ENCODE data around the gene DNAJC6.

DNAJC6 gene

DNA sequence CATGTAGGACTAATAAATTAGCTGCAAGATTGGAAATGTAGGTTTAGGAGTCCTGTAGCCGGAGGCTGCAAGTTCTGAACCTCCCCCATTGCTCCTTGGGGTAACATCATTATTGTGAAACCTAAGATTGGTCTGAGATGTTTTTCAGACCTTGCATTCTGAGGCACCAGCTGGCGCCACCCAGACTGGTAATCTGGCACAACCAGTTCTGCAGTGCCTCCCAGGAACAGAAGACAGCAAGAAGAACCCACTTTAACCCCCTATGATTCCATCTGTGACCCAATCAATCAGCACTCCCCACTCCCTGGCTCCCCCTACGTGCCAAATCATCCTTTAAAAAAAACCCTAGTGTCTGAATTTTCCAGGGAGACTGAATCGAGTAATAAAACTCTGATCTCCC lies 11.6 kb upstream of the DNAJC6 start:
- no peak for DNase-seq

DNA sequence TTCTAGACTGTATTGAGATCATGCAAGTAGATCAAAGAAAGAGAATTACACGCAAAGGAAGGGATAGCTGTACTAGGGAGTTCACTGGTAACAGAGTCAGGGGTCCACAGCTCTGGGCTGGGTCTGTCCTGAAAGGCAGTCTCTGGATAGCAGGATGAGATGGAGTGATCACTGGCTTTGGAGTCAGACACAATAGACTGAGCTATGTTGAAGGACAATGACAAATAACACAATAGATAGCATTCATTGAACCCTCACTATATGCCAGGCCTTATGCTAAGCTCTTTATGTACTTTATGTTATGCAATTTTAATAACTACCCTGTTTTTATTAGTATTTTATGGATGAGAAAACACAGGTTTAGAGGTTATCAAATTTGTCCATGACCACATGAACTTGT lies 10.0 kb upstream of the DNAJC6 start:
- DNase-seq = no peak

DNA sequence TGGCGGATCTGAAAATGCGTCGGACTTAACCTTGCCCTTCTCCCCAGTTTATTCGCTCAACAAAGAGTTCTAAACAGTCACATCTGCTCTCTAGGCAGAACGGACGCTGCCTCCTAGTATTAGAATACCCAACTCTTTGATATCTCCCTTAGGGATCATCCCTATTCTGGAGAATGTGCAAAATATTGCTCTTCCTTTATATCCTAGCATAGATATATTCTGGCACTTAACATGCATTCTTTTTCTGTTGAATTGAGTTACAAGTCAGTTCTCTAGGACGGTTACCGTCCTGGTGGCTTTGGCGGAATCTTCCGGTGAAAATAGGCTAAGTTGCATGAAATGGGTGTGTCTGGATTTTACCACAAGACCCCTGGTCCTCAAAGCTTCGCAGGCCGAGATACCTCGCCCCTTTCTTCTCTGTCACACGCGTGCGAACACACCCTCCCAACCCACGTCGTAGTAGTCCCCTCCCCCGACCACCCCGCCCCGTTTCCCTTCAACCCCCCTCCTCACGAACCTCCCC lies 501 bp upstream of the DNAJC6 start:
- no peak for DNase-seq

DNA sequence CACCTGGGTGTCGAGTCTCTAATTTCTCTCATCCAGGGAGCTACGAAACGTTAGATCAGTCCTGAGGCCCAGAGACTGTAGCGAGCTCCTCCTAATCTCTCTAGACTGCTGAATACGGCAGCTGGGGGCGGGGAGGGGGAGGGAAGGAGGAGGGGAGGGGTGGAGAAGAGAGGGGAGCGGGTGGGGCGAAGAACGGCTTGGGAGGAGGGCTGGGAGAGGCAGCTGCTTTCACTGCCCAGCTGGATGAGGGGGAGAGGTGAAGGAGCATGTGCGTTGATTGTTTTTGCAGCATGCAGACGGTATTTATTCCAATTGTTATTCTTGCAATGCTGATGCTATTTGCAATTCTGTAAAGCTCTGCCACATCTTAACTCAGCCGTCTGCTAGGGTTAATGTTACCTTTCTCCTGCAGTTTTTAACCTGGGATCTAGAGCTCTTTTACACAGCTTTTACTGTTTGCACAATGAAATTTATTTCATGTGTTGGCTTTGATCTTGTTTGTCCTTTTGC lies 790 bp downstream of the DNAJC6 start:
- no peak for DNase-seq

DNA sequence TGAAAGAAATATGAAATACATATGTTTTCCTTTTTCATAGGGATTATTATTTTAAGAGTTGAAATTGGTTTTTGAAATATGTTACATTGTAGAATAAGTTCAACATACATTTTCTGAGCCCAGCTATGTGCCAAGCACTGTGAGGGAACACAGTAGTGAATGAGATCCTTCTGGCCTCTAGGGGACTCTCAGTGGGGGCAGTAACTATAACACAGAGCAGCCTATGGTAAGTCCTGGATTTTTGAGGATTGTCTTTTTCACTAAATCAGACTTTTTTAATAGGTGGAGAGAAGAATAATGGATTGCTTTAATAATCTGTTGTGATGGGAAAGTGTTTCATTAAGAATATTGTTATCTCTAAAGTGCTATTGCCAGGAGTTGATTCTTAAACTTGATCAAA lies 2.4 kb downstream of the DNAJC6 start:
- DNase-seq = no peak

DNA sequence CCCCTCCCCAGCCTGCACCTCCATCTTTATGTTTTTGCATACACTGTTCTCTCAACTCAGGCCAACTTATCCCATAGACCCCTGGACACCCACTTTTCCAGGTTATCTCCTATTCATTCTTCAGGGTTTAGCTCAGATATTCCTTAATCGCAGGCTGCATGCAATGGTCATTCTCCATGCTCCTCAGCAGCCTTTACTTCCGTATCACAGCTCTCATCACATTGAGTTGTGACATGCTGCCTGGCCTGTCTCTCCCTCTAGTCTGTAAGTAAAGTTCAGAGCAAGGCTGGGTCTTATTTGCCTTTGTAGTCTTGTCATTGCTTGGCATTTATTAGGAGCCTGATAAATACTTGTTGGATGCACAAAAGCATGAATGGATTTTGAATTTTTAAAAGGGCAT lies 6.9 kb downstream of the DNAJC6 start:
- no peak for DNase-seq

DNA sequence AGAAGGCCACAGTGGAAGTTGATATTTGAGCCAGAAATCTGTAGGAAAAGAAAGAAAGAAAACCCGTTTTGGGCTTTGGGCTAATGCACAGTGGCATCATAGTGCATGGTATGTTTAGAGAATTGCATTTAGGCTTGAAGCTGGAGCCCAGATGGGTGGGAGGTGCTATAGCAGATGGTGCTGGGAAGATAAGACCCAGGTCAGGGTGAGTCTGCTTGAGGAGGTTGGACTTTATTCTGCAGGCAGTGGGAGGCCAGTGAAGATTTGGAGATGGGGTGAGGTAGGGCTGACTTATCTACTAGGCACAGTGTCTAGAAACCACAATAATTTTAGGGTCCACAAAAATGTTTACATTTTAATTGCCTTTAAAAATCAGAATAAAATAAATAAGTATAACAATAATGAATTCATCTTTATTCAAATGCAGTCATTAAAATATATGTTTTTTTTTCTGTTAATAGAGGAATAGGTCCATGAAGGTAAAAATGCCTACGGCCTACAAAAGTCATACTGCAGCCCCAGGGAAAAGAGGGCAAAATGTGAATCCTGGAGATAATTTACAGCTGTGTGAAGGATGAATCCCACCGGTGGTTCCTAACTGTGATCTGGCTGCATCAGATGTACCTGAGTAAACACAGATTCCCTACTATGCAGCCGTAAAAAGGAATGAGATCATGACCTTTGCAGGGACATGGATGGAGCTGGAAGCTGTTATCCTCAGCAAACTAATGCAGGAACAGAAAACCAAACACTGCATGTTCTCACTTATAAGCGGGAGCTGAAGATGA lies 8.7 kb downstream of the DNAJC6 start:
- no peak for DNase-seq

DNA sequence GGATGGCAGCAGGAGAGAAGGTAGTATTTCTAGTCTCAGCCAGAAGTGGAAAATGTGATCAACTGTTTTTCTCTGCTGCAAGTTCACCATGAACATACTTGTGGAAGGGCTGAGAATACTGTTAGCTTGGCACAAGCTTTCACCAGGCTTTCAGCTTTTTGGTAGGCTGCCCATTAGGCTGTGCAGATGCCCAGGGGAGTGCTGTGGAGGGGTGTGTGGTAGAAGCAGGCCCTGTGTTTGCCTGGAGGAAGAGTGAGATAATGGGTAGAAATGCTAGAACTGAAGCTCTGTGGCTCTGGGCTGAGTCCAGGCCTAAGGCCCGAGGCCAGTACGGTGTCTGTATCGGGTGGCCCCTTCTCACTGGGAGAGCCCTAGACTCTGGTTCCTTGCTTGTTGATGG lies 9.8 kb downstream of the DNAJC6 start:
- no peak for DNase-seq

DNA sequence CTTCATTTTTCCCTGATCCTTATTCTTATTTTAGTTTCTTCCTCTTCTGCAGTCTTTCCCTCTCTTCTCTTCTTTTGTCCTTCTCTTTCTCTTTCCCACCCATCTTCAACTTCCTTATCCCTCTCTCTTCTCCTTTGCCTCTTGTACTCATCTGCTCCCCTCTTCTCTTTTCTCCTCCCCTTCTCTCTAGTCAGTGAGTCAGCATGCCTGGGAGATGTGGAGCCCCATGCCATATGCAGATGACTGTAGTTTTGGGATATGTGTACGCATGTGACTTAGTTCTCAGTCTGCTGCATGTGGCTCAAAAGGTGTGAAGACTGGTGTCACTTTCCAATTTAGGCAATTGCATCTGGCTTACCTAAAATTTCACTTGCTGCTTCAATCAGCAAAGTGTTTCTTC lies 10.4 kb downstream of the DNAJC6 start:
- no peak for DNase-seq

DNA sequence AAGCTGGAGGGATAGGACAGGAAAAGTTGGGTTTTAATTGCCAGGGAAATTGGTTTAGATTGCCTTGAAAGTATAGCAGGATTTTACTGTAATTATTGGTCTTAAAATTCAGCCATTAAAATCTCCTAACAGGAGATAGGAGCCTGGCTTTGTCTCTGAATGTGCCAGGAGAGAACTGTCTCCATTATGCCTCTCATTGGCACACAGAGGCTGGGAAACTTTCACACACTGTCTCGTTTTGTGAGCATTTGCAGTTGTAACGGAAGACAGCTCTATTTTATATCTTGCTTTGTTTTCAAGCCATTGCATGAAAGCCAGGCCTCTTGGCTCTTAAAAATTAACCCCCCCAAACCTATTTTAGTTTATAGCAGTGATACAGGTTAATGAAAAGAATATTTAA lies 12.5 kb downstream of the DNAJC6 start:
- no peak for DNase-seq

DNA sequence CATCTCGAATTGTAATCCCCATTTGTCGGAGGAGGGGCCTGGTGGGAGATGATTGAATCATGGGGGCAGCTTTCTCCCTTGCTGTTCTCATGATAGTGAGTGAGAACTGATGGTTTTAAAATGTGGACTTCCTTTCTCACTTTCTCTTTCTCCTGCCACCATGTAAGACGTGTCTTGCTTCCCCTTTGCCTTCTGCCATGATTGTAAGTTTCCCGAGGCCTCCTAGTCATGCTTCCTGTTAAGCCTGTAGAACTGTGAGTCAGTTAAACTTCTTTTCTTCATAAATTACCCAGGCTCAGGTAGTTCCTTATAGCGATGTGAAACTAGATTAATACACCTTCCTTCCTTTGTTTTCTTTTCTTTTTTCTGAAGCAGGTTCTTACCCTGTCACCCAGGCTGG lies 13.9 kb downstream of the DNAJC6 start:
- no peak for DNase-seq

DNA sequence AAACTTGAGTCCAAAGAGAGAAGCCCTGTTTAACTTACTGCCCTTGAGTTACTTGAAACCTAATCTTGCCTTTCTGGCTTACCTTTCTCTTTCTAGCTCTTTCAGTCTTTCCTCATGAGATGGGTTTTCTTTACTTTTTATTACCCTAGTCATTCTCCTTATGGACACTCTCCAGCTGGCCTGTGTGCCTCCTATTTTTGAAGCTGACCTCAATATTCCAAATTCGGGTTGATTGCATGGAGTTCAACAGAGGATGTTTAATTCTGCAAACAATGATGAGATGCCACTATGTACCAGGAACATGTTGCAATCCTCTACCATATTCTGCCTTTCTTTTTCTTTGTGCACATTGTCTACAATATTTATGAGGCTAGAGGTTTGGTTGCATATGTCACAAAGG lies 20.7 kb downstream of the DNAJC6 start:
- no peak for DNase-seq

DNA sequence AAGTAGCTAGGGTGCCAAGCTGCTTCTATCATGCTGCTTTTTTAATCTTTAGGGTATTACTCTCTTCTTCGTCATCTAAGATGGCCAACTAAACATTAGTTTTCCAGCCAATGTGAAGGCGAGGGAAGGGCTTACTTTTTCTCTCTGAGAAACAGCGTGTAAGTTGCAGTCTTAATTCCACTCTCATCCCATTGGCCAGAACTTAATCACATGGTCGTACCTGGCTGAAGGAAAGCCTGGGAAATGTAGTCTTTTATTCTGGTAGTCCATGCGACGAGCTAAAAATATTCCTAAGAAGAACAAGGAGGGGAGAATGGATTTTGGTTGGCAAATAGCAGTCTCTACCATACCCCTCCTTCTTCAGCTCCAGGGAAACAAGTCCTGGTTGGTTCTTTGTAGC lies 21.5 kb downstream of the DNAJC6 start:
- DNase-seq = no peak

DNA sequence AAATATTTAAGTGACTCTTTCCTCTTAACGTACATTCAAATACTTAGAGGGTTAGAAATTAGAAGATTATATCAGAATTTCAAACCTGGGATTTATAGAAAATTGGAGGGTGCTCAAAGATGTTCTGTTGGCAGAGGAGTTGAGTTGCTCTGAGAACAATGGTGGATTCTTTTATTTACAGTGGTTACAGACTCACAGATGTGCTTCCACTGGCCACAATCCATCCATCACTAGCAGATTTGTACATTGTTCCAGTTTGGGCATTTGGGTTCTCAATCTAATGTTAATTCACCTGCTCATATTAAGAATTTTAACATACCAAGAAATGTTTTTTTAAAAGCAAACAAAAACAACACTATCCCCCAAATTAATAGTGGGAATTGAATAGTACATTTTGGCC lies 23.5 kb downstream of the DNAJC6 start:
- no peak for DNase-seq

DNA sequence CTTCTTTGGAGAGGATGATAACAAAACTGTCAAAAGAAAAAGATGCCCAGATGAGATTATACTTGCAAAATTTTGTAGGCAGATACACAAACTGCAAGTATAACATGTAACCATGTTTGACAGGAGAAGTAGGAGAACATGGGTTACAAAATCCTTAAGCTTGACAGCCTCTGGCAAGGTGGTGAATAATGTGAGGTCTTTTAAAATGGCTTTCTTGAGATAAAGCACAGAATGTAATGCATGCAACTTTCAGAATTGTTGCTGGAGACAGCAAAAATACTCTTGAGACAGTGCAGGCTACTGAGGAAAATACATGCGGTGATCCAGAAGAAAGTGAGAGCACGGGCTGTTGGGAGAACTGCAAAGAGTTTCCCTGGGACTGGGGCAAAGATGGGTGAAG lies 24.7 kb downstream of the DNAJC6 start:
- no peak for DNase-seq

DNA sequence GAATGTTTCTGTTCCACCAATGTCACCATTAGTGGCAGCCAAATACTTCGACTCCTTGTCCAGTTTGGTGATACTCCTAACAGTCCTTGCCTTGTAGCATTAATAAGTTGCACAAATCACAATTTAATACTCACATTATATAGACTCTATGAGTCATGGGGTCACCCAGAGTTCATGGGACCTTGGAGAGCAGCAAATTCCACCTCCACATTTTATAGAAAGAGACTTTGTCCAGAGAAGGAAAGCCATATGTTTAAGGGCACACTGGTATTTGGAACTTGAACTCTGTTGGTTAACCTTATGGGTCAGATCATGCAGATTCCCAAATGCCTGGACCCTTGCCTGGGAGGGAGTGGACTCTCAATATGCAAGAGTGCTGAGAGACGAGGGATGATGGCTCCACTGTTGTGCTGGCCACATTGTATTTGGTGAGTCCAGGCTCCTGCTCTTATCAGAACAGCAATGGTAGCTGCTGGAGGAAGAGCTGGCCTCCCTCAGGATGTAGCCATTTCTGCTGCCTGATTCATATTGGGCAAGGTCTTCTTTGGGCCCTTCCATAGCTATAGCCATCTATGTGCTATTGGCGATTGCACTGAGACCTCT lies 30.6 kb downstream of the DNAJC6 start:
- no peak for DNase-seq

DNA sequence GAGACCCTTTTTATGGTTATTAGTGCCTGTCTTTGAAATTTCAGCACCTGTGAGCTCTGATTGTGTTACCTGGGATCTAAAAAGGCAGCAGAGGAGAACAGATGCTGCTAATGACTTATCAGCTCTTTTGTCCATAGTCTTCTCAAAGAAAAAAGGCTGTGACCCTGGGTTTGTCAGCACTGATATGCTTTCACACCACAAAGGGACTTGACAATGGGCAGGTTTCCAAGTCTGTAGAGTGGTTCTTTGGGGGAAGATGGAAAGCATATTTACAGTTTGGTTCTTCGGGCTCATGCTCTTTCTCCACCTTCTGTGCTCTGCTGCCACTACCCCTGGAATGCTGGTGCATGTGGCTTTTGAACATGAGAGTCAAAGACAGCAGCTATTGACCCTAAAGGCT lies 32.0 kb downstream of the DNAJC6 start:
- no peak for DNase-seq

DNA sequence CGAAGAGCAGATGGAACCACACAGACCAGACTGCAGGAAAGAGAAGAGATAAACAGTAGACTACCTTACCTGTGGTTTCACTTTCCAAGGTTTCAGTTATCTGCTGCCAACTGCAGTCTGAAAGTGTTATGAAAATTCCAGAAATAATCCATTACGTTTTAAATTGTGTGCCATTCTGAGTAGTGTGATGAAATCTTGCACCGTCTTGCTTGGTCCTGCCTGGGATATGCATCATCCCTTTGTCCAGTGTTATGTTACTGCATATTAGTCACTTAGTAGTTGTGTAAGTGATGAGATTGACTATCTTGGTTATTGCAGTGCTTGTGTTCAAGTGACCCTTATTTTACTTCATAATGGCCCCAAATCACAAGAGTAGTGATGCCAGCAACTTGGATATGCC lies 33.9 kb downstream of the DNAJC6 start:
- DNase-seq = no peak

DNA sequence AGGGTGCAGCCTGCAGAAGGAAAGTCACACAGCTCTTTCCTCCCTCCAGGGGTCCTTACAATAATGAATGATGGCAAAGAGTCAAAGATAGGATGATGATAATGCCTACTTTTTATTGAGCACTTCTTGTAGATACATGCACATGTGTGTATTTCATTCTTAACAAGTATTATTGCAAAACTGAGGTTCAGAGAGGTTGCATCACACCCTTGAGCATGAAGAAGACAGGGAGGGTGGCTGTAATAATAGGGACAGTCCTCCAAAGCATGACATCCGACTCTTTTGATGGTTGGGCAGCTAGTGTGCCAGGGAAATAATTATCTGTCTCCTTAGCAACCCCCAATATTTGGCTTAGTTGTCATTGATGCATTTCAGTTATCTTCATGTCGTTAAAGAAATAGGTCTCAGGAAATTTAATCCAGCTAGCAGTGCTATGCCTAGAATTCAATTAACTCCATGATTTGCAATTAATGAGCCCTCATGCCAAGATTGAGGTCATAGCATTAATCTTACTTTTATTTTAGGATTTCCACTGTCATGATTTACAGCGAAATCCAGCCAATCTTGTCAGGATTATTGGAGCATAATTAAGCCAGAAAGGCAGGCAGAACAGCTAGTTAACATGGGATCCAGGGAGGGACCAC lies 35.0 kb downstream of the DNAJC6 start:
- no peak for DNase-seq

DNA sequence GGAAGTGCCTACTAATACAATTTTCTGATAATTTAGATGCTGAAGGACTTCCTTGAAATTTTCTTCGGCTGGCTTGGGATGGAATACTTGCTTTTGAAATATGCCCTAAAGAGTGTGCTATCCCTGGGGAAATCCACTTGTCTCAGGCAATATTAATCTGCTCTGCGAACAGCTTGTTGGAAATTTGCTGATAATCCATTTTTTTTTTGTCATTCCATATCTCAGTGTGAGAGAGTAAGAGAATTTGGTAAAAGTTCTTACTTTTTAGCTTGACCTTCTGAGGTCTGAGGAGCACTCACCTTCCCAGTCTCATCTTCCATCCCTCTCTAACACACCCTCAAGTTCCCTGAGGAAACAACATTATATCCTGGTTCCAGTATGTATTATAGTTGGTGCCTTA lies 36.8 kb downstream of the DNAJC6 start:
- DNase-seq = no peak

DNA sequence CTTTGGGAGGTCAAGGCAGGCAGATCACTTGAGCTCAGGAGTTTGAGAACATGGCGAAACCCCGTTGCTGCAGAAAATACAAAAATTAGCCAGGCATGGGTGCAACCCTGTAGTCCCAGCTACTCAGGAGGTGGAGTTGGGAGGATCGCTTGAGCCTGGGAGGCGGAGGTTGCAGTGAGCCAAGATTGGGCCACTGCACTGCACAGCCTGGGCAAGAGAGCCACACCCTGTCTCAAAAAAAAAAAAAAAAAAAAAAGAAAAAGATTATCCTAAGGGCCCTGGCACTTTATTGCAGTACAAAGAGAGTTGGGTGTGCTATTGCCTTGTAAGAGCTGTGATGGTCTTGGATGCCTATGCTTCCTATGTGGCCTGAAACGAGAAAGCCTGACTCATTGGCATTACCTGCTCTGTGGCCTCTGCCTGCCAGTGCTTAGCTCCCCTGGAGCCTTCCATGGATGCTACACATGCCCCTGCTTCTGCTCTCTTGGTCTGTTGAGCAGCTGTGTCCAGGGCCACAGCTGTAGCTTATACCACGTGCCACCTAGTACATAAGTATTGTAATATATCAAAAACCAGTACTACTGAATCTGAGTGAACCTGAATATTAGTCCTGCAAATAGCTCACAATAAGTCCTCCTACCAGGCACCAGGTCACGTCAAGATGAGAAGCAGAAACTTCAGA lies 45.8 kb downstream of the DNAJC6 start:
- no peak for DNase-seq

DNA sequence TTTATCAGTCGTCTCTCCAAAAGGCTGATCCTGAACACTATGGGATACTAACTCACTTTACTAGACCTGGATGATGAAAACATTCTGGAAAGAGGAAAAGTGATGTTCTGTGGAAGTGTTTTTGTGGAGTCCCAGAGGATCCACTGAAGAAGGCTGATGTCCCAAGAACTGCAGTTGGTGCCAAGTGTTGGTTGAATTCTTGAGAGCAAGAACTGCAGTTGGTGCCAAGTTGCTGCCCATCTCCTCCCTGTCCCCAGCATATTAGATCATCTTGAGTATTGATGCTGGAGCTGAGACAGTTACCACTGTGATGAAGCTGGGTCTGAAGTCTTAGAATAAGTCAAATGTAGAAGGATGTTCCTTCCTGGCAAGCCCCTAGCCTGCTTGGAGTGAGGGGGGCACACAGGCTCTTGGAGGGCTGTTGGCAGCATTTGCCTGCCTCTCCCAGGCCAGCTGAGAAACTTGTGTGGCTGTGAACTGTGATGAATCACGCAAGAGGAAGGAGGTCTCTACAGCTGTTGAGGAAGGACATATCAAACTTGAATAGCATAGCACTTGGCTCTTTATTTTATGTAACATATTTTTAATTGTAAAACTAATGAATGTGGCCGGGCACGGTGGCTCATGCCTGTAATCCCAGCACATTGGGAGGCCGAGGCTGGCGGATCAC lies 48.1 kb downstream of the DNAJC6 start:
- DNase-seq = no peak

DNA sequence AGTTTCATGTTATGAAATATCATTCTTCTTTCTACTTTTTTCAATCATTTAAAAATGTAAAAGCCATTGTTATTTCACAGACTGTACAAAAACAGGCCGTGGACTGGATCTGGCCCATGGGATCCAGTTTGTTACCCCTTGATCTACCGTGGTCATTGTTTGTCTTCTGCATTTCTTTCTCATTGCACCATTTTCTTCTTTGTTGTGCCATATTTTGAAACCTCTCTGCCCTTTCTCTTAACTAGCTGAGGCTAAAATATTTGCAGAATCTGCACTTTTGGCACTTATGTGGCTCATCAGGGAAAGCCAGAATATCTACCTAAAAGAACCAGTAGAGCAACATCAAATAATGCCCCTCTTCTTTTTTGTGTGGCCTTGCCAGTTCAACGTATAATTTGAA lies 50.5 kb downstream of the DNAJC6 start:
- no peak for DNase-seq

Measured in left hindlimb (tissue), 1 donor.